NOMO-1 (cell line): ENCODE results near the gene ALKBH6.

Experiments
- DNase-seq, 2 experiments: peaks; one replicate each; lab custom pipeline; 2025; ENCODE audit not compliant: unreplicated experiment in 2 of 2; lab: John Stamatoyannopoulos, UW

The ALKBH6 gene

DNA sequence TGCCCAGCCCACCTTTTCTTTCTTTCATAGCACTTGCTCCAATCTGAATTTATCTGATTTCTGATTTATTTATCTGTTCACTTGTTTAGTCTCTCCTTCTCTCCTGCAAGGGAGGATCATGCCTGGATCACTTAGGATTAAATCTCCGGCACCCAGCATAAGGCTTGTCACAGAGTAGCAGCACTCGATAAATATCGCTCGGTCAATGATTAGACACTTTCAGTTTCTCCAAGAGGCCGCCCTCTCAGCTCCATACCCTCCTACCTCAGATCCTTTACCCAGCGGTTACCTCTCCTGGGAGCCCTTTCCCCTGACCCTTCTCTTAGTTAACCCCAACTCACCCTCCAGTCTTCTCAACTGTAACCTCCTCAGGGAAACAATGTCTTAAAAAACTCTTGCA is 17.3 kb upstream of the ALKBH6 start:
- DNase-seq, result no peak

DNA sequence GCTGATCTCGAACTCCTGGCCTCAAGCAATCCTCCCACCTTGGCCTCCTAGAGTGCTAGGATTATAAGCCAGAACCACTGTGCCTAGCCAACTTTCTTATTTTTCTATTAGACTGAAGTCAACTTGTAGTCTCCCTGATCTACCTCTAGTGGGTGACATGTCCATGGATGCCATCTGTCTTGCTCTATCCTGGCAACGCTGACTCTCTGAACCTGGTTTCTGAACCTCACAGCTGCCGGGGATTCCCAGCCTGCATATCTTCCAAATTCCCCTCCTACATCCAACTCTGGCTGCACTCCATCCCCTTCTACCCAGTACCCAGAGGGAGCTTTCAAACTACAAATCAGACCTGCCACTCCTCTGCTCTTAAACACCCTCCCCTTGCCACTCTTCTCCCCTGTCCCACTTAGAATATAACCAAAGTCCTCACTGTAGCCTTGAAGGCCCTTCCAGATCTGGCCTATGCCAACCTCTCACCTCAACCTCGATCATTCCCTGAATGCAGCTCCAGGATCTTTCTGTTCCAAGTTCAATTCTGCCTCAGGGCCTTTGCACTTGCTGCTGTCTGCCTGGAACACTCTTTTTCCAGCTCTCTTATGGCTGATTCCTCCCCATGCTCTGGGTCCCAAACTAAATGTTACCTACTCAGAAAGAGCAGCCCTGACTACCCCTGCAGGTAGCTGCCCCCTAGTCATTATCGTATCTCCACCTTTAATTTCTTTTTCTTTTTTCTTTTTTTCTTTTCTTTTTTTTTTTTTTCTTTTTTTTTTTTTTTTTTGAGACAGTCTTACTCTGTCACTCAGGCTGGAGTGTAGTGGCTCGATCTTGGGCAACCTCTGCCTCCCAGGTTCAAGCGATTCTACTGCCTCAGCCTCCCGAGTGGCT is 16.5 kb upstream of the ALKBH6 start:
- DNase-seq, result no peak

DNA sequence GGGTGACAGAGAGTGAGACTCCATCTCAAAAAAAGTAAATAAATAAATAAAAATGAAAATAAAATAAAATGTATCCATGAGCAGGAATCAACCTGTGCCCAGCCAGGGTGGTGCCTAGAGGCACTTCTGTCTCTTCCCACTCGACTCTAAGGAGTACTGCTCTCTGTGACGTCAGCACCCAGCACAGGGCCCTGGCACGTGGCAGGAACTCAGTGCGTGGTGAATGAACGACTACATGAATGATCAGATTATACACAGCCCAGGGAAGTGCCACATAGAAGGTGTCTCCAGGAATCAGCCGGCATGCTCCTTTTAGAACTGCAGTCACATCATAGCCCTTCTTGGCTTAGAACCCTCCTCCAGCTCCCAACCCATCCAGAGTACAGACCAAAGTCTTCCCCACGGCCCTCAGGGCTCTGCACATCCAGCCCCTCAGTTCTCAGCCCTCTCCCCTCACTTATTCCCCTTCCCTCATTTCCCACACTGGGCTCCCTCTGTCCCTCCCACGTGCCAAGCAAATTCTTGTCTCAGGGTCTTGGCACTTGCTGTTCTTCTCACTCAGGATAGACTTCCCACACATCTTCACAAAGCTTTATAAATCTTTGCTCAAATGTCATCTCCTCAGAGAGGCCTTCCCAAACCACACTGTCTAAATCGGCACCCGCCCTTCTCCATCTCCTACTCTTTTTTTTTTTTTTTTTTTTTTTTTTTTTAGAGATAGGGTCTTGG is 14.5 kb upstream of the ALKBH6 start:
- no peak for DNase-seq

DNA sequence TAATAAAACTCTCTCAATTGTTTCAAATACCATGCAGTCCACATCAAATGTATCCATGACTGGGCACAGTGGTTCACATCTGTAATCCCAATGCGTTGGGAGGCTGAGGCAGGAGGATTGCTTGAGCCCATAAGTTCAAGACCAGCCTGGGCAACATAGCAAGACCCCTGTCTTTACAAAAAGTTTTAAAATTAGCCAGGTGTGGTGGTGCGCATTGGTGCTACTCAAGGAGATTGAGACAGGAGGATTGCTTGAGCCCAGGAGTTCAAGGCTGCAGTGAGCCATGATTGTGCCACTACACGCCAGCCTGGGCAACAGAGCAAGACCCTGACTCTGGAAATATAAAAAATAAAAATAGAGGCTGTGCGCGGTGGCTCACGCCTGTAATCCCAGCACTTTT is 13.7 kb upstream of the ALKBH6 start:
- DNase-seq, result no peak

DNA sequence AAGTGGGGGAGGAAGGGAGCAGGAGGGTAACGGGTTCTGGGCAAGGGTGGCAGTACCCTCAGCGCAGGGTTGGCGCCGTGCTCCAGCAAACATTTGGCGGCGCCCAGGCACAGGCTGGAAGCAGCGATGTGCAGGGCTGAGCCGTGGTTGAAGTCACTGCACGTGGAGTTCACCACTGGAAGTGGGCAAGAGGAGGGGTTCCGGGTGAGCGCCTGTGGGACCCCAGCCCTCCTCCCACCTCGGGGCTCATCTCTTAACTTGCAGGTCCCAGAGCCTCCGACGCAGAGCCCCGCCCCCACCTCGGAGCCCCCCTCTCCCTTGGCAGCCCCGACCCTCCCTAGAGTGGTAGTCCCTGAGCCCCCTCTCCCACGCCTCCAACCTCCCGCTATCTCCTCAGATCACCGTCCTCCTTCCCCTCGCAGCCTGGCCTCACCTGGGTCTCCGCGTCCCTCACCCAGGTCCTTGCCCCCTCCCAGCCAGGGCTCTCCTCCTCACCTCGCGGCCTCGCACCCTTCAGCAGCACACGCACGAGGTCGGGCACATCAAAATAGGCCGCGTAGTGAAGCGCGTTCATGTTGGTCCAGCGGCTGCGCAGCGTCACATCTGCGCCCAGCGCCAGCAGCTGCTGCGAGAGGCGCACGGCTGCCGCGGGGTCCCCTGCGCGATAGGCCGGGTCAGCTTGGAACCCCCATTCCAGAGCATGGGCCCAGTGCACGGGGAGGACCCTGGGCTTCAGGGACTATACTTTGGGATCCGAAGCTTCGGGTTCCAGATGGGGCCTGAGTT is 12.3 kb upstream of the ALKBH6 start:
- no peak for DNase-seq

DNA sequence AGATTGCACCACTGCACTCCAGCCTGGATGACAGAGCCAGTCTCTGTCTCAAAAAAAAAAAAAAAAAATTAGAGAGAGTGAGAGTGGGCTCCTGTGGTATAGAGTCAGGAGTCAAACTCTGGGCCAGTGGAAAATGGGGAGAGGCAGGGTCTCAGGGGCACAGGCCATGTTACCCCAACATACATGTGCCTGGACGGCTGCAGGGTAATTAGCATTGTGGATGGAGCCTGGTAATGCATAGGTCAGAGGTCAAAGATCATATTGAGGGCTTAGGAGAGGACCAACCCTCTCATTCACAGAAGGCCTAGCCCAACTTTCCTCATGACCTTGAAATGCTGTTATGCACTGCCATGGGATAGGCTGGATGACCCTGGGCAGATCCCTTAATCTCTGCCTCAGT is 11.5 kb upstream of the ALKBH6 start:
- no peak for DNase-seq

DNA sequence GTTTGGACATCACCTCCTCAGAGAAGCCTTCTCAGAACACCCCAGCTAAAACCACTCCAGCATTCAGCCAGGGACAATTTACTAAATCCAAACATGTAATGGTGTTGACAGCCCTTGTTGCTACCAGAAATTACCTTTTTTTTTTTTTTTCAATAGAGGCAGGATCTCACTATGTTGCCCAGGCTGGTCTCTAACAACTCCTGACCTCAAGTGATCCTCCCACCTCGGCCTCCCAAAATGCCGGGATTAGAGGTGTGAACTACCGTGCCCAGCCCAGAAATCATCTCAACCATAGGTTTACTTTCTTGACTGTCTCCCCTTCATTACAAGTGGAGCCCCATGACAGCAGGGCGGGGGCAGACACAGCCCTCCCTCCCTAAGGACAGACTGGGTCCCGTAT is 9.4 kb upstream of the ALKBH6 start:
- no peak for DNase-seq

DNA sequence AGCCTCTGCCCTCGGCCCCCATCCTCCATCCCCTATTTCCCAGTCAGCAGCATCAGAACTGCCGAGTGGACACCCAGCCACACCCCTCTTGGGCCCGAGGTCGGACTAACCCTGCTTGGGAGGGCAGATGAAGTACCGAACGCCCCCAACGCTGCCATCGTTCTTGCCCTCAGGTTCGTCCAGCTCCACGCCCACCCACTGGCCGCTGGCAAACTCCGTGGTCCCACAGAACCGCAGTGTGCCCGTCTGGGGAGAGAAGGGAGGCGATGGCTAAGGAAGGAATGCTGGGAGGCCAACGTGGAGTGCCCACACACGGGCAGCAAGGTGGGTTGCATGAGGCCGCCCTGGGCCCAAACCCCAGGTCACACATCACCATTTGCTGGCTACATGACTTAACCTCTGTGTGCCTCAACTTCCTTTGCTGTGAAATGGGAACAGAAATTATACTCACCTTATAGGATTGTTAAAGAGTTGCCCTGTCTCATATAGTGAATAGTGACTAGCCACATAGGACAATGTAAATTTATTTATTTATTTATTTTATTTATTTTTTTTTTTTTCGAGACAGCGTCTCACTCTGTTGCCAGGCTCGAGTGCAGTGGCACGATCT is 5.2 kb upstream of the ALKBH6 start:
- DNase-seq, result no peak

DNA sequence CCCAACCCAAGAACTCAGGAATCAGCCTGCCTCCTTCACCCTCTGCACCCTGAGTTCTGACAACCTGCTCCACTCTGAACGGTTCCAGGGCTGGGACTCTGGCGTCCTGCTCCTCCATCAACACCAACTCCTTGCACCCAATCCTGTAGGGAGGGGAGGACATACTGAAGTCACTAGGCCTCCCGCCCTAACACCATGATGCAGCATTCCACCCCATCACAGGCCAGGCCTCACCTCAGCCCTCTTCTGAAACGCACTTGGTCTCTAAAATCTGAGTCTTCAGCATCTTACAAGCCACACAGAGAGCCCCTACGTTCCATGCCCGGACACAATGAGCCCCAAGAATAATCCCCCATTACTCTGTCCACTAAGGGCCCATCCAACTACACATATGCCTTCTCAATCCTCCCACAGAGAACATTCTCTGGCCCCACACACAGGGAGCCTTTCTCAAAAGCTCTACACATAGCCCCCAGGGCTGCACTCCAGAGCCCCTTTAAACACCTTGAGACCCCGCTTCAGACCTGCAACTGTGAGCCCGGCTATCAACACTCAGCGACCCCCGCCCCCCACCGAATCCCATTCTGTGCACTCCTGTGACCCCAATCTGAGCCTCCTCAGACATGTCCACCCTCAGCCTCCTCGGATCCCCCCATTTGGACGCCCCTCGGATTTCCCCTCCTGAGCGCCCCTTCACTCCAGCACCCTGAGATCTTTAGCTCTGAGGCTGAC is 567 bp downstream of the ALKBH6 start:
- no peak for DNase-seq

DNA sequence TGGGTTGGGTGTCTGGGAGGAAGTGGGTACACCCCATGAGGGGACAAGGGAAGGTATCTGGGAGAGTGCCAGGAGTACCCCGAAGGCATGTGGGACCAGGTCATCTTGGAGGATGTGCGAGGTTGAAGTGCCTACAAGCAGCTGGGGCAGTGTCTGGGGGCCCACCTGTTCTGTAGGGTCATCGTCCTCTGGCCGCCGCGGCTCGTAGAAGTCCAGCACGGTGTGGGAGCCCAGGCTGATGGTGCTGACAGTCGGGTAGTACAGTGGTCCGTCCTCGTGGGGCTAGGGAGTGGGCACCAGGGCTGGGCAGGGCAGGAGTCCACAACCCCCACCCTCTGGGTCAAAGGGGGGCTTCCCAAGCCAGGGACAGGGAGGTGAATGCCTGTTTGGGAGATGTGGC is 3.6 kb downstream of the ALKBH6 start:
- DNase-seq, result no peak

DNA sequence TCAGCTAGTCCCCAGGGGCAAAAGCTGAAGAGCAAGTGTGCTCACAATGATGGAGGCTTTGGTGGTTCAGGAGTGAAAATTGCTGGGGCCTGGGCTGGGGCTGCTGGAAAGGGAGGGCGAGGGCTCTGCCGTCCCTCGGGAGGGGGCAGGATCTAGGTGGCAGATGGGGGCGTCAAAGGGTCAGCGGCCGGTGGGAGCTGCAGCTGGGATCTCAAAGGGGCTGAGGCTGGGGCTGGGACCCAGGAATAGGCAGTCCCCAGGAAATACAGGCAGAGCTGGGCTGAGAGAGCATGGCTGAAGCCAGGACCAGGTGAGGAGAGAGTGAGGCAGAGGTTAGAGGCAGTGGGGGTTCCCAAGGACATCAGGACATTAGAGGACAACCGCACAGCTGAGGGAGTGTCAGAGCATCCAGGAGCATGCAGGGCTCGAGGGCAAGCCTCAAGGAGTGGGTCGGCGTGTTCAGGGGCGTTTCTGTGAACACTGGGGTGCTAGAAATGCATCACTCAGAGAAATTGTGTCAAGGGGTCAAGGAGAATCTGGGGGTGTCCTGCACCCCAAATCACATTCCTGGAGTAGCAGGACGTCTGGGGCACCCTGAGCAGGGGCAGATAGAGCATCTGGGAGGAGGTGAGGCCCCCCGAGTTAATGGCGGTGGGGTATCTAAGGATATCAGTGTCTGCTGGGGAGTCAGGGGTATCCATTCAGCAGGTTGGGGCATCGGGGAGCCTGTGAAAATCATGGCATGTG is 4.2 kb downstream of the ALKBH6 start:
- no peak for DNase-seq

DNA sequence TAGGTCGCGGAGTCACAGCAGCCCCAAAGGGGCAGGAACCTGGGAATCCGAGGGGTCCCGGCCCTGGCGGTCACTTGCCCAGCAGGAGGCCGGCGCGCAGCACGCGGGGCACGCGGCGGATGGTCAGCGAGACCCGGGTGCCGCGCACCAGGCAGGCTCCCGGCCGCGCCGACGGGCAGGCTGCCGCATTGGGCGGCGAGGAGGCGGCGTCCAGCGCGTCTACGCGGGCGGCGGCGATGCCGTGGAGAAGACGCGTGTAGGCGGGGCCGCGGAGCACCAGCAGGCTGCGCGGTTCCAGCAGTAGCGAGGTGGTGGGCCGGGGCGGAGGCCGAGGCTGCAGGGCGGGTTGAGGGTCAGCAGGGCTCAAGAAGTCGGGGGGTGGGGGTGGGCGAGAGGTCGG is 4.8 kb downstream of the ALKBH6 start:
- DNase-seq, result no peak

DNA sequence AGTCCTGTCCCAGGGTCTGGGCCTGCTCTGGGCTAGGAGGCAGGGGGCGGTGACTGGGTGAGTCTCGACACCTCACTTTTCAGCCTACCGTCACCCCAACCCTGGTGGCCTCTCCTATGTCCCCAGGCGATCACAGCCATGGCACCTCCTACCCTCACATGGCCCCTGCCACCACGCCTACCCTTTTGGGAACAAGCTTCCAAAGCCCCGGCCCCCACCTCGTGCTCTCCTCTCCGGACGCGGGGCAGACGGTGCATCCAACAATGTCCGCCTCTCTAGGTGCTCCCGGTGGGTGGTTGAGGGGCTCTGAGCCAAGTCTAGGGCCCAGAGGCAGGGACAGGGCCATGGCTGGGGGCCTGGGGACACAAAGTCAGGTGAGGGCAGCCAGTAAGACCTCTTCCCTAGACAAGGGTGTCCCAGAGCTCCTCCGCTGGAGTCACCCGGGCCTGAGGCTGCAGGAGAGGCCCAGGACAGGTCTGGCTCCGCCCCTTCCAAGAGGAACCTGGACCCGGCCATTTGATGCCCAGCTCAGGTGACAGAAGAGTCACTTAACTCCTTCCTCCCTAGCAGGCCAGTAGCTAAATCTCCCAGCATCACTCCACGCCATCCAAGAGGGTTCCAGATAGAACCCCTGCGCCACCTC is 5.6 kb downstream of the ALKBH6 start, which contains the start of gene SYNE4:
TSS of gene SYNE4 (minus strand) at position 478 of the 643 bp plus-strand sequence. CDS start at position 346, 132 bp downstream.
- DNase-seq, result no peak

DNA sequence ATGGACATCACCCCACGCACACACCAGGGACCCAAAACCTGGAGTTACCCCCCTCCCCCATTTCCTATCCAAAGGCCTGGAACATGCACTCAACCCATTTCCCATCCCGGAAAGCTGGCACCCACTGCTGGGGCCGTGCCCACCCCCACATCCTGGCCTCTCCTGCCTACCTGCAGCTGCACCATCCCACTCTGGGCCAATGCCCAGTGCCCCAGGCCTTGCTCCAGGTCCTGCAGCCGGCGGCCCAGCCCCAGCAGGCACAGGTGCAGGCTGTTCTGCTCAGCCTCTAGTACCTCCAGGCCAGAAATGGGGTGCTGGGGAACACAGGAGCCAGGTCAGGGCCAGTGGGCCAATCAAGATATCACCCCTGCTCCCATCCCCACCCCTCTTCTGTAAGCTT is 7.1 kb downstream of the ALKBH6 start:
- no peak for DNase-seq

DNA sequence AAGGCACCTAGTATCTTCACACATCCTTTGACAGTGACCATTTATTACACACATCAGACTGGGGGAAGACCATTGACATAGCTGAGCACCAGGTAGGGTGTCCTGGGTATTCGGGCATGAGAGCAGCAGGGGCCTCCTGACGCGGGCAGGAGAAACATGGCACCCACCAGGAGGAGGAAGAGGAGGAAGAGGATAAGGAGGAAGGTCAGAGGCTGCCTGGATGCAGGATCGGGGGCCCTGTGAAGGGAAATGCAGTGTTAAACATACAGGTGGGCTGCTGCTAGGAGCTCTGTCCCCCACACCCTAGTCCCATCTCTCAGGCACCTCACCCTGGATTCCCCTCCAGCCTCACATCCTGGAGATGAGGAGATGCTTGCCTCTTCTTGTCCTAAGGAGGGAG is 10.7 kb downstream of the ALKBH6 start:
- DNase-seq, result no peak

DNA sequence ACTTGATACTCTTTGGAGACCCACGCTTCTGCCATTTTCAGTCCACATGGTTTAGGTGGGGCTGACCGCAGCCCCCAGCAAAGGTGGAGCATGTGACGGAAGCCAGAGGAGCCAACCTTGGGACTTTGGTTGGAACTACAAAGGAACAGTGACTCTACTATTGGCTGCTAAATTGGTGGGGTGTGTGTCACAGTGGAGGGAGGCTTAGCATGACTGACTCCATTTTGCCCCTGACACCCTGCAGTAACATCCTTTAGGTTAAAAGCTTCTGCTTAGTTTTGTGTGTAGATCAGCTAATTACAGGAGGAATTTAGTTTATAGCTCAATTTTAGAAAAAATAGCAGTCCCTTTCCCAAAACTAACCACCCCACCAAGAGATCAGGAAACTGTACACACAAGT is 12.4 kb downstream of the ALKBH6 start:
- DNase-seq, result no peak

DNA sequence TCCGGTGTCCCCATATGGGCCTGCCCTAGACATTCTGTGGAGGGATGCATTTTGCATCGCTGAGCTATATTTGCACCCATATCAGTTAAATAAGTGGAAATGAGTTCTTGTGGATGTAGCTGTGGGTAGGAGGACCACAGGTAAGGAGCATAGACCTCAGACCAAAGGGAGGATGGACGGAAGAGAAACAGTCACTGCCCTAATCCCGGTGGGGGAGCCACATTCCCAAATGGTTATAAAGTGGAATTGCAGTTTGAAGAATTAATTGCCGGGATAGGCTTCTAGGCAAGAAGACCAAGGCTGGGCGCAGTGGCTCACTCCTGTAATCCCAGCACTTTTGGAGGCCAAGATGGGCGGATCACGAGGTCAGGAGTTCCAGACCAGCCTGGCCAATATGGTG is 17.2 kb downstream of the ALKBH6 start:
- DNase-seq, result no peak

DNA sequence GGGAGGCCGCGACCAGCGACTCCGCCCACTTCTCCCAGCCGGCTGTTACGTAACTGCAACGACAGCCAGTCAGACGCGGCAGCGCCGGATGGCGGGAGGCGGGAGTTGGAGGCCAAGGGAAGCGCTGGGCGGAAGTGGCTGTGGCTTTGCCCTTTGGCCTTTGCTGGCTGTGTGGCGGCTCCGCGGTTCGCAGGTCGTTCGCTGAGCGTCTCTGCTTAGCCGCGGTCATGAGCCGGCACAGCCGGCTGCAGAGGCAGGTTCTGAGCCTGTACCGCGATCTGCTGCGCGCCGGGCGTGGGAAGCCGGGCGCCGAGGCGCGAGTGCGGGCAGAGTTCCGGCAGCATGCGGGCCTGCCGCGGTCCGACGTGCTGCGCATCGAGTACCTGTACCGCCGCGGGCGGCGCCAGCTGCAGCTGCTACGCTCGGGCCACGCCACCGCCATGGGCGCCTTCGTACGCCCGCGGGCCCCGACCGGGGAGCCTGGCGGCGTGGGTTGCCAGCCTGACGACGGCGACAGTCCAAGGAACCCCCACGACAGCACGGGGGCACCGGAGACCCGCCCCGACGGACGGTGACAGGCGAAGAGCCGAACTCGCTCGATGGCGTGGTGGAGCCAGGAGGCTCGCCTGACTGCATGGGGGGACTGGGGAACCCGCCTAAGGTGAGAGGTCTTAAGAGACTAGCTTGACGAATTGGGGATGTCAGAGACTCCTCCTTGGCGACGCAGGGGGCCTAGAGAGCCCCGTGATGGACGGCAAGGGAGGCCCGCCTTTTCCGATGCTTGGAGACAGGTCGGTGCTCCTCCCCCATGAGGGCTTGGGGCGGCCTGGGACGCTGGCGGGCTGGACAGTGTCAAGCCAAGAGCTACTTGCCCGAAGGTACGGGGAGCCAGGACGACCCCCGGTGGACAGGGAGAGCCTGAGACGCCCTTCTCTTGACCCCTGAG is 18.7 kb downstream of the ALKBH6 start, which contains the start of gene SDHAF1:
TSS of gene SDHAF1 (plus strand) at position 141 of the 946 bp plus-strand sequence. CDS start at position 228, 87 bp downstream.
- peak; percentile 95 to 98 for DNase-seq
